Activated T-helper 9 cell treated with anti-CD3 and anti-CD28 coated beads, Interleukin-2, amount 50 U/mL, for 16 hours (primary cell): ENCODE results near the gene EPB41L4A.

Source experiments
- DNase-seq: peaks from one replicate; pipeline ENCODE4 v3.0.0-alpha.2; 2020; ENCODE audit warnings: low read depth

Gene EPB41L4A

DNA sequence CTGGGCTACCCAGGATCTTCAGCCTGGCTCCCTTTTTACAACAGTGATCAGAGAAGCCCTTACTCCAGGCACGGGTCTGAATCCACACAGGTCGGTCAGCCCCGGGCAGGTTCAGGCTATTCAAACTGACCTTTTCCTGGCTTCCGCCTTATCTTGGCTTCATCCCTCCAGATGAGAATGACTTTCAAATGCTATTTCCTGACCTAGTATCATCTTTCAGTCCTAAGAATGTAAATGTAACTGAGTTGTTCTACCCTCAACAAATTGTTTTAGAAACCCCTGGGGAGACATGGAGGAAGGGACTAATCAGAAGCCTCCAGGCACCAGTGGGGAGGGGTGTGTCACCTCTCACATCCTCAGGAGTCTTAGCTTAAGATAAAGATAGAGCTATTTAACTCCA is 213.2 kb downstream of the EPB41L4A start:
- DNase-seq: no peak

- no peak for DNase-seq
These were observed 215.8 kb downstream of the EPB41L4A start for GRCh38 chr5:112203229-112203628.

DNA sequence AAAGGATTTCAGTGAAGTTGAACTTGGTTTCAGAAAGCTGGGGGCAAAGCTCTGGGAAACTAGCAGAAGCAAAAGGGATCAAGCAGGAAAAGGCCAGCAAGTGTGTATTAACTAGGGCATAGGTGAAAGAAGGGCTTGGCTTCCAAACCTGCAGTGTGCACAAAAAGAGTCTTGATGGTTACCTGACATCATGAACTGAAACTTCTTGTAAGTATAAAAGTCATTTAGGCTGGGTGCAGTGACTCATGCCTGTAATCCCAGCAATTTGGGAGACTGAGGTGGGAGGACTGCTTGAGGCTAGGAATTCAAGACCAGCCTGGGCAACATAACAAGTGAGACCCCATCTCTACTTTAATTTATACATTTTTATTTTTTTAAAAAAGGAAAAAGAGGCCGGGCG is 216.4 kb downstream of the EPB41L4A start:
- no peak for DNase-seq

DNA sequence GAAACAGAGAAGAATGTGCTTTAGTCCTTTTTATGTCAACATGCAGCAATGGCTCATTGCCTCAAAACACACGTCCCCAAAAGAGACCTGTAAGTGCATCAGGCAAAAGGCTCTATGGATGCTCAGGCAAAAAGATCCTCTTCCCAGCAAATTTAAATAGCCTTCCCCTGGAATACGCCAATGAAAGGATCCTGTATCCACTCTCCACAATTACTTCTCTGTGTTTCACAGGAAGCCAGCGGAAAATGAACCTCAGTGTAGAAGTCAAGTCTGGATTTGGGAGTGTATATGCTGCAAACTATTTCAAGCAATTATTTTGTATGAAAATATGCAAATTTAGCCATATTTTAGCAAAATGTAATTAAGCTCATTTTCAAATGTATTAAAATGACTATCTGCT is 217.9 kb downstream of the EPB41L4A start:
- DNase-seq: no peak

GRCh38 chr5:112200131-112200530 is 218.9 kb downstream of the EPB41L4A start:
- DNase-seq: no peak

DNA sequence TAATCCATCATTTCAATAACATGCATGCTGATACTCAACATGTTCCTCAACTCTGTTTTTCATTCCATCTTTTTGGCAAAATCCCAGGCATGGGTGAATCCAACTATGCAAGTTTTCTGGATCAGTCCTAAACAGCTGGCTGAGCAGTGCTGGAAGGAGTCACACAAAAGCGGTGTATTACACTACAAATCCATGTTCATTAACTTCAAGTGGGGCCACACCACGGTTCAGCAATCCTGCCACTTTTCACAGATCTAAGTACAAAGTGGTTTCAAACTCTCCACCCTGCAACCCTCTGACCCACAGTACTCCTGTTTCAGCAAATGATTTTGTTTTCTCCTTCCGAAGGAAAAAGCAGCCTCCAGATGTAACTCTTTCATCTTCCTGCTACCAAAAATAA is 222.5 kb downstream of the EPB41L4A start:
- DNase-seq: no peak

- no peak for DNase-seq
These were observed 223.2 kb downstream of the EPB41L4A start for GRCh38 chr5:112195924-112196323.

GRCh38 chr5:112192866-112193265 is 226.2 kb downstream of the EPB41L4A start:
- DNase-seq: no peak

DNA sequence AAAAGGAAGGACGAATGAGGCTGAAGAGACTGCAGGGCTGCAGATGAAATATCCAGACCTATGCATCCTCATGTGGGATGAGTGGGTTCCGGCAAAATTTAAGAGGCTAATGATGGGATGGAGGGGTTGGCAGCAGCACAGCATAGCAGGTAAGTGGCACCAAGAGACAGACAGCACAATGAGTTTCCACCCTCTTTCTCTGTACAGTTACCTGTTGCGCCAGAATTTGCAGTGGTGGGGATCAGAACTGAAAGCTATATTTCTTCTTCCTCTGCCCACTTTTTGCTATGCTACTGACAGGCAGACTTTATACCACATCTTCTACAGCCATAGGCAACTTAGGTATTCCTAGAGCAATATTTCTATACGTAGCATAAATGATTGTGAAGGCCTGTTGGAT is 227.0 kb downstream of the EPB41L4A start:
- DNase-seq: no peak

- no peak for DNase-seq
These were observed 229.7 kb downstream of the EPB41L4A start for GRCh38 chr5:112189391-112189790.

DNA sequence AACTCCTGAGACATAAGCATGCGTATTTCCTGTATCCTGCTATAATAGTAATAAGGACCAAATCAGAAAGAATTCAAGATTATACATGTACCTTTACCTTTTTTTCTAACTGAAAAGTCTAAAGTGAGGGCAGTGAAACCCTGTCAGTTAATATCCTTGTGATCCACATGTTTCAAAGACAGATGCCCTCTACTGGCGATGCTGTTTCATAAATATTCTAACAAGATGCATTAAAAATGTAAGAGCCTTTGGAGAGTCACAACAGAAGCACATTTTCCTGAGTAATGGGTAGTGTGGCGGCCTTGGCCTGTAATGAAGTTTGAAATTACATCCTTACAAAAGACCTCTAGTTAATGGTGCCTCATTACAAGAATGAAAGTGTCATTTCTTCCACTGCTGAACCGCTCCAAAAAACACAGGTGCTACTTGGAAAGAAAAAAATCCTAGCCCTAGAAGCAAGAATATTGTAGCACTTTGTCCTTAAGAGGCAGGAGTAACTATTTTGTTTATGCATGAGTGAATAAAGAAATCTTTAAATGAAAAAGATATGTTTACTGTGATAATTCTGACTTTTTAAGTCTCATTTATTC is 232.6 kb downstream of the EPB41L4A start:
- DNase-seq: no peak

- DNase-seq: no peak
These were observed 235.2 kb downstream of the EPB41L4A start for GRCh38 chr5:112183874-112184273.

DNA sequence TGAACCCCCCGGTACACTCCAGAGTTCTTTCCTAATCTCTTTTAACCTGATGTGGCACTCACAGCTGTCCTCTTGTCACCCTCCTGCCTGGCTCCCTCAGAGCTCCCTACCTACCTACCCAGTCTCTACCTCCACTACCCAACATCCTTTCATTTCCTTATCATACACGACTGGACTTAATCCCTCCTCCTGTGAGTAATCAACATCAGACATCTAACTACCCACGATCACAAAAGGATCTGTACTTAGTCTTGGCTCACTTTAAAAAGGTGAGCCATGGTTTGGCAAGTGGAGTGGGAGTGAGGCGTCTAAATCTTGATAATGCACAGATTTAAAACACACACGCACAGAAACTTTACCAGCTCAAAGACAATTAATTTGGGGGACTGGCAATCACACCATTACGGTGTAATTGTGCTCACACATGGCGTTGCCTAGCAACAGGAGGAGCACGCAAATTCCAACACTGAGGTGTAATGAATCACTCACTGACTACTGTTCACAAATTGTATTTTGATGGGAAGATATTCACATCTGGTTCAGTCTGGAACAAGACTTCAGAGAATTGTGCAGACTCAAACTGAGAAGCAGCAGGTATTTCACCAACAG is 235.9 kb downstream of the EPB41L4A start:
- no peak for DNase-seq

DNA sequence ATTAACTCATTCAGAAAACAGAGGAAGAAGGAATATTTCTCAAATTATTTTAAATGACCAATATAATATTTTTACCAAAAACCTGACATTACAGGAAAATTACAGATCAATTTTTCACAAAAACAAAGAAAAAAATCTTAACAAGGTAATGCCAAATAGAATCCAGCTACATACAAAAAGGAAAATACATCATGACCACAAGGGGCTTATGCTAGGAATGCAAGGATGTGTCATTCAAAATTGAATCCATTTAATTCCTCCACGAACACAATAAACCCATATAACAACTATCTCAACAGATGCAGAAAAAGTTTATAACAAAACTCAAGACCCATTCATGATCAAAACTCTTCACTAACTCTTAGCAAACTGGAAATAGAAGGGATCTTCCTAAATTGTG is 239.8 kb downstream of the EPB41L4A start:
- no peak for DNase-seq

DNA sequence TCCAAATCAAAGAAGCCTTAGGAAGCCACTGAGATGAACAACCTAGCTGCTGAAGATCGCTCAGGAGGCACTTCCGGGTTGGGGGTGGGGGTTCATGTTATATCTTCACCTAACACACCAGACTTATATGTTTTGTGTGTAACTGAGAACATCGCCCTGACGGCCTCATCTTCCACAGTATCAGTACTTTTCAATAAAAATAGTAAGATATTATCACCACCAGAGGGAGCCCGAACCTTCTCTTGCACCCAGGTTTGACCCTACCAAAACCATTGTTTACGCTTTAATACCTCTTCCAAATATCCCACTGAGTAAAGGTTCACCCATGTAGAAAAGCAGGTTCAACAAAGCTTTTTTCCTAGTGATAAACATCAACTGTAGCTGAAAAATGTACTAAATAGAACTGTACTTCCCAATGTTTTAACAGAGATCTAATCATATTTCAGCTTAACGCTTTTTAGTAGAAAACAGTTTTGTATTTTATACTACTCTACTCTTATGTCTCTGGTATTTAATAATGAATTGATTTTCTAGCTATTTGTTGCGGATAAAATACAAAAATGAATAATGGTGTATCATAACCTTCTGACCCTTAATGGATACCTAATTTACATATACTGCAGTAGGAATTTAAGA is 244.0 kb downstream of the EPB41L4A start:
- DNase-seq: no peak

GRCh38 chr5:112165897-112166737 is 253.0 kb downstream of the EPB41L4A start:
- DNase-seq: no peak

DNA sequence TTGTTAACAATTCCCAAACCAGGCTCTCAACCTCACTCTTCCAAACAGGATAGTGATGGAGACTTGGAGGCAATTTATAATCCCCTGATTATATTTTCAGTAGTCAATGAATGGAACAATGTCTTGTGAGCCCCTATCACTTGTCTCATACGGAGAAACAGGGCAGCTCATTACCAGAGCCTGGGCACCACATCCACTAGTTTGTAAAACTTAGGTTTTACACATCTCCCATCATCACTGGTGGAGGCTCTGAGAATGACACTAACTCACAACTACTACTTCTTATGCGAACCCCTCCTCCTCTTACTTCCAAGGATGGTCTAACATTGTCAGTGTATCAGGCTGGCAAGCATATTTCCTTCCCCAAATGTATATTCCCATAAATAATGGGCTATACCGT is 253.7 kb downstream of the EPB41L4A start:
- no peak for DNase-seq

DNA sequence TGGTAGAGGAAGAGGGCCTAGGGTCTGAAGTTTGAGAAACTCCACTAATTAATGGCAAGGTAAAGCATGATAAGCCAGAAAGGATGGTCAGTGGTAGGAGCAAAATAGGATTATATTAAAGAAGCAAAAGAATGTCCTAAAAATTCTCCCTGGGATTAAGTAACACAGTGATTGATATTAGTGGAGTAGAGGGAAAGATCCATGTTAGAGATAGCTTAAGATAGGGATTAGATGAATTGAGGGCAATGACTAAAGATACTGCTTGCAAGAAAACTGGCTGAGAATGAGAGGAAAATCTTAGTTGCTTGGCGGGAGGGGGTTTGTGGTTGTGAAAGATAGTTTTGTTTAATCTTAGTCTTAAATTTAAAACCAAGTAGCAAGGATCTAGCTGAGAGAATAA is 255.6 kb downstream of the EPB41L4A start:
- no peak for DNase-seq

GRCh38 chr5:112161392-112161748 is 257.7 kb downstream of the EPB41L4A start:
- no peak for DNase-seq

DNA sequence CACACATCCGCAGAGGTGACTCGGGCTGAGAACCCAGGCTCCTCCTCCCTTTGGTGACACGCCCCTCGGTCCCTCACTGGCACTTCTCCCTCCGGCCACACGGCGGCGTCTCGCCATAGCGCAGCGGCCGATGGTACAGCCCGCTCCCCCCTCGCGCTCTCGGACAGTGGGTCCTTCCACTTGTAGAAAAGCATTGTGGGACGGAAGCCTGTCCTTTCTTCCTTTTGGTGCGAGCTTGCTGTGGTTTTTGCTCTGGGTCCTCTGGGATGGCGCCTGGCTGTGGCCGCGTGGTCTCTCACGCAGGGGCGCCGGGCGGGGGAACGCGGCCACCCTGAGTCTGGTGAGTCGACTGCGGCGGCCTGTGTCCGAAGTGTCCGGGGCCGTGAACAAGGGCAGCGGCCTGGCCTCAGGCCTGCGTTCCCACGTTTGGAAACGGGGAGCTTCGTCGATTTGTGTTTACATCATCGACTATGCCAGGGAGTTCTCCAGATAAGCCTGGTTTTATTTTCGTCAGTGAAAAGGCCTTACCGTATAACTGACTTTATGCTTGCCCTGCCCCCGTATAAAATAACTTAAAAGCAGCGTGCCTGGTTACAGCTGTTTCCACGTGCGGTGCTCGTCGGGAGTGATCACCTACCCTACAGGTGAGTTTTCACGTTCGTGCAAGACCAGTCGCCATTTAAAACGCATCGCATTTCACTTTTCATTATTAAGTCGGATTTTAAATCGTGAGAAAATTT is 258.3 kb downstream of the EPB41L4A start:
- peak; percentile 86 for DNase-seq

DNA sequence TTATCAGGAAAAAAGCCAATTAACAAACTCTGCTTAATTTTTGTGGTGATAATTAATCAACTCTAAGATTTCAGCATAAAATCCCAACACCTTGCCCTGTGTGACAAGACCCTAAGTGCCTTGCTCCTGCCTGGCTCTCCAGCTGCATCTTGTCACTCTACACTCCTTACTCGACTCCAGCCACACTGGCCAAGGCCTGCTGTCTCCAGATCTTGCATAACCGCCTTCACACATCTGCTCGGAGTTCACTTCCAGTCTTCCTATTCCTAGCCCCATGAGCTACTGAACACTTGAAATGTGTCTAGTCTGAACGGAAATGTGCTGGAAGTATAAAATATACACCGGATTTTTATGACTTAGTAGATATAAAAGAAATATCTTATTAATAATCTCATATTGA is 259.6 kb downstream of the EPB41L4A start:
- DNase-seq: no peak

GRCh38 chr5:112156211-112156610 is 262.9 kb downstream of the EPB41L4A start:
- no peak for DNase-seq
